Keratinocyte (primary cell): Measurements from ENCODE around the gene MAG. TPM values are rescaled to one million over a fixed set of nuclear protein-coding genes. Genes with fewer than 3 reads are reported as not detected.
"Not testable (repeated sequence)": the region's sequence is repeated elsewhere in the genome, so short reads cannot be mapped to it uniquely, and the experiment has no call there.

Source experiments
- DNase-seq: peaks from one replicate; pipeline ENCODE4 v3.0.0-alpha.2; 2011; ENCODE audit warnings: low read depth, missing footprints, low spot score
- FAIRE-seq: peaks from 2 replicates; lab custom pipeline; 2011; peaks lifted over from hg19 to GRCh38; lab: Jason Lieb, UNC
- H2AFZ ChIP-seq: 2 replicates; pipeline ENCODE4 v1.6.0; 2012; ENCODE audit warnings: low read length, control low read depth, inconsistent platforms; ENCODE audit not compliant: control insufficient read depth
- H3K27ac ChIP-seq: 2 replicates; pipeline ENCODE4 v1.5.1; 2011; ENCODE audit warnings: low read length; ENCODE audit not compliant: control insufficient read depth, insufficient read depth
- H3K27me3 ChIP-seq: 3 replicates; pipeline ENCODE4 v1.6.0; 2011; ENCODE audit warnings: low read length; ENCODE audit not compliant: control insufficient read depth, insufficient read depth; ENCODE audit errors: extremely low read depth
- H3K36me3 ChIP-seq, 2 experiments: 2 replicates in 1 of 2; 3 replicates in 1 of 2; pipeline ENCODE4 v1.5.1; 2011; ENCODE audit warnings: low read length in 2 of 2, mild to moderate bottlenecking in 1 of 2; ENCODE audit not compliant: control insufficient read depth in 2 of 2, insufficient read depth in 2 of 2; ENCODE audit errors: extremely low read depth in 1 of 2
- H3K4me1 ChIP-seq: 3 replicates; pipeline ENCODE4 v1.5.1; 2011; ENCODE audit warnings: low read length; ENCODE audit not compliant: control insufficient read depth, insufficient read depth; ENCODE audit errors: extremely low read depth
- H3K4me2 ChIP-seq: 3 replicates; pipeline ENCODE4 v1.6.0; 2011; ENCODE audit warnings: low read depth, low read length; ENCODE audit not compliant: control insufficient read depth, insufficient read depth; ENCODE audit errors: extremely low read depth
- H3K4me3 ChIP-seq, 3 experiments: fragments of 200-600 bp in 1 of 3; sonication (generic) in 1 of 3; 2 replicates in 2 of 3; 3 replicates in 1 of 3; pipeline ENCODE4 v1.5.1; 2011 to 2016; ENCODE audit warnings: low read length in 3 of 3, mild to moderate bottlenecking in 3 of 3, control low read depth in 2 of 3, inconsistent platforms in 1 of 3, low read depth in 1 of 3, mixed read lengths in 1 of 3, mixed run types in 1 of 3, moderate library complexity in 1 of 3; ENCODE audit not compliant: control insufficient read depth in 2 of 3, insufficient read depth in 2 of 3; ENCODE audit errors: extremely low read depth in 1 of 3
- H3K79me2 ChIP-seq: 2 replicates; pipeline ENCODE4 v1.6.0; 2012; ENCODE audit warnings: low read length; ENCODE audit not compliant: control insufficient read depth, insufficient read depth
- H3K9ac ChIP-seq: 3 replicates; pipeline ENCODE4 v1.6.0; 2011; ENCODE audit warnings: low read length; ENCODE audit not compliant: control insufficient read depth, insufficient read depth; ENCODE audit errors: extremely low read depth
- H3K9me1 ChIP-seq: 3 replicates; pipeline ENCODE4 v1.6.0; 2011; ENCODE audit warnings: low read length; ENCODE audit not compliant: control insufficient read depth, insufficient read depth; ENCODE audit errors: extremely low read depth
- H3K9me3 ChIP-seq: 2 replicates; pipeline ENCODE4 v1.5.1; 2012; ENCODE audit warnings: low read depth, low read length; ENCODE audit not compliant: control insufficient read depth
- H4K20me1 ChIP-seq: 3 replicates; pipeline ENCODE4 v1.6.0; 2011; ENCODE audit warnings: low read length; ENCODE audit not compliant: control insufficient read depth, insufficient read depth; ENCODE audit errors: extremely low read depth
- EZH2 ChIP-seq: IDR thresholded peaks from one replicate; pipeline ENCODE4 v1.6.1; 2012; ENCODE audit warnings: inconsistent platforms, mild to moderate bottlenecking, low read length, moderate library complexity
- dilution Hi-C: fragments of 300-500 bp; cut with MboI; formaldehyde crosslinking; loops from one replicate; pipeline ENCODE4 v1.7.0; 2020; ENCODE audit warnings: low sequenced_read_pairs; ENCODE audit not compliant: extremely low pct_ligation_motif_present
- polyA plus RNA-seq, 5 experiments: library from polyadenylated mRNA; depleted of rRNA in 3 of 5; stranded (reverse) in 3 of 5; stranded (forward) in 1 of 5; unstranded in 1 of 5; fragments of >200 nt; gene quantifications; 1 replicate in 1 of 5; 2 replicates in 3 of 5; 3 replicates in 1 of 5; pipeline versions ENCODE4 v1.2.1 to v1.2.3, GENCODE V29; 2011 to 2012; ENCODE audit warnings: missing spikeins in 2 of 5, low read depth in 1 of 5, low replicate concordance in 1 of 5

Gene MAG
- polyA plus RNA-seq, 1 donor (not counting 4 experiments of a cell fraction or from before 2014, with no cell fraction given), result not detected

DNA sequence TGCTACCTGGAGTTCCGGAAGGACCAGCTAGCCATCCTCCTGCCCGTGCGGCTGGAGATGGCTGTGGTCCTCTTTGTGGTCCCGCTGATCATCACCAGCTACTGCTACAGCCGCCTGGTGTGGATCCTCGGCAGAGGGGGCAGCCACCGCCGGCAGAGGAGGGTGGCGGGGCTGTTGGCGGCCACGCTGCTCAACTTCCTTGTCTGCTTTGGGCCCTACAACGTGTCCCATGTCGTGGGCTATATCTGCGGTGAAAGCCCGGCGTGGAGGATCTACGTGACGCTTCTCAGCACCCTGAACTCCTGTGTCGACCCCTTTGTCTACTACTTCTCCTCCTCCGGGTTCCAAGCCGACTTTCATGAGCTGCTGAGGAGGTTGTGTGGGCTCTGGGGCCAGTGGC is 67.4 kb downstream of the MAG start:
- H3K9me1 ChIP-seq, H2AFZ ChIP-seq, H4K20me1 ChIP-seq, DNase-seq, H3K27me3 ChIP-seq, H3K36me3 ChIP-seq, H3K9ac ChIP-seq, FAIRE-seq, H3K9me3 ChIP-seq, H3K27ac ChIP-seq, H3K4me2 ChIP-seq, dilution Hi-C loops, H3K79me2 ChIP-seq, H3K4me1 ChIP-seq, H3K4me3 ChIP-seq: not testable (repeated sequence)

DNA sequence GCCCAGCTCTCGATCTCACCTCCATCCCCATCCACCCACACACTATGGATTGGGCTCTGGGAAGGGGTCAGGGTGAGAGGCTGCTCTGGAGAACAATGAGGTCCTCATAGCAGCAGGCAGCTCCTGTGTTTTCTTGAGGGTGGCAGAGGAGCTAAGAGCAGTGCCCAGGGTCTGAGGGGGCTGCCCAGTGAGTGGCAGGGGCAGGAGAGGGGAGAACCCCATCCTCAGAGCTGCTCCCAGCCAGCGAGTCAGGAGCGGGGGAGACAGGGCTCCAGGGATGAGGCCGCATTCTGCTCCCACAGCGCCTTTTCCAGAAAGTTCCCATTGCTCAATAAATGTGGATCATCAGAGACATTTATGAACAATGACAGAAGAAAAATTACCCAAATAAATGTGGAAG is 68.1 kb downstream of the MAG start:
- H3K27ac ChIP-seq, H3K4me2 ChIP-seq, dilution Hi-C loops, H3K4me1 ChIP-seq, H3K4me3 ChIP-seq, DNase-seq, H3K9ac ChIP-seq, H3K79me2 ChIP-seq, H3K9me1 ChIP-seq, H2AFZ ChIP-seq, H3K9me3 ChIP-seq, FAIRE-seq, H4K20me1 ChIP-seq, H3K36me3 ChIP-seq, H3K27me3 ChIP-seq: not testable (repeated sequence)

DNA sequence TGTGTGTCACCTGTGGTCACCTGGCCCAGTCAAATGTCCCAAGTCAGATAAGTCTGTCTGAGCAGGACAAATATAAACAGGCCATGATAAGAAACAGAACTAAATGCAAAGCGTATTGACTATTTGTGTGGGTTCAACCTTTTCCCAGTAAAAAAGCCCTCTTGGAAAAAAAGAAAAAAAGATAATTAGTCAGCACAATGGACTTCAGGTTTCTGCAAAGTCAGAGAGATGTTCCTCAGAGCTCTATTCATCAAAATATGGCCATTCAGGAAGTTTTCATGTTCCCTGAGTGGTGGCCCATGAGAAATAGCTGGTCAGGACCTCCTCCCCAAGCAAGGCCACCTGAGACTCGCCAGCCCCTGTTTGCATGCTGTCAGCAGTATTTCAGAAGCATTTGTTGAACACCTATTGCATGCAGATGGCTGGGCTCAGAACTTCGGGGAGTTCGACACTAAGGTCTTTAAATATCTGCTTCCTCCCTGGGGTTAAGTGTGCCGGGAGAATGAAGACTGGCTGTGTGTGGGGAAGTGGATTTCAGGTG is 69.0 kb downstream of the MAG start:
- Histone ChIP-seq H3K9ac (no peak overlapping the region), H3K9me3 (no peaks in the 10 kb centered on the region), H4K20me1 (no peaks in the 10 kb centered on the region), H3K27me3 (peaks cover 6% of the 10 kb centered on the region), H3K79me2 (no peaks in the 10 kb centered on the region), H3K36me3 (no peaks in the 10 kb centered on the region), H3K4me3 (no peak overlapping the region), H3K4me1 (no peaks in the 10 kb centered on the region), H3K4me2 (no peak overlapping the region), H3K27ac (no peak overlapping the region), H2AFZ (no peak overlapping the region), H3K9me1 (no peaks in the 10 kb centered on the region)
- no peak for TF ChIP-seq EZH2
- FAIRE-seq (no peak), DNase-seq (no peak)
- dilution Hi-C loops, result no loop called here
